SK-N-SH (cell line): ENCODE data around the gene SLC10A1. TPM values are rescaled to one million over a fixed set of nuclear protein-coding genes. Genes with fewer than 3 reads are reported as not detected.

ENCODE experiments used
- CTCF ChIA-PET: fragments of 300-600, 350-600 bp; formaldehyde crosslinking; extraction: SDS; loops from one replicate; lab custom pipeline; 2021; lab: Yijun Ruan, JAX
- POLR2A ChIA-PET: fragments of 350-600 bp; sonication (Branson Sonifier 250); formaldehyde crosslinking; extraction: SDS; loops from one replicate; lab custom pipeline; 2020; ENCODE audit warnings: antibody characterized with exemption, inconsistent platforms; lab: Yijun Ruan, JAX
- DNase-seq: peaks from one replicate; pipeline ENCODE4 v3.0.0; 2012
- H2AFZ ChIP-seq: fragments of 200-600 bp; sonication (generic); 2 replicates; pipeline ENCODE4 v1.8.1; 2016; ENCODE audit warnings: antibody characterized with exemption, mild to moderate bottlenecking, low read depth
- H3F3A ChIP-seq: fragments of 200-600 bp; sonication (generic); replicated peaks from 2 replicates; pipeline ENCODE3; 2016; ENCODE audit warnings: antibody characterized with exemption, mild to moderate bottlenecking; ENCODE audit not compliant: insufficient read depth
- H3K27ac ChIP-seq, 2 experiments: fragments of 200-500 bp in 1 of 2; fragments of 200-600 bp in 1 of 2; sonication (Bioruptor generic) in 1 of 2; sonication (generic), shearing (Covaris generic) in 1 of 2; 2 replicates each; pipeline versions ENCODE4 v1.5.1 to v1.6.1; 2014 to 2016; ENCODE audit warnings: low read depth in 2 of 2, inconsistent platforms in 1 of 2, low read length in 1 of 2, mild to moderate bottlenecking in 1 of 2, mixed read lengths in 1 of 2
- H3K27me3 ChIP-seq: fragments of 200-600 bp; sonication (generic), shearing (Covaris generic); 2 replicates; pipeline ENCODE4 v1.6.1; 2016; ENCODE audit warnings: mixed run types; ENCODE audit not compliant: insufficient read depth
- H3K36me3 ChIP-seq, 2 experiments: fragments of 200-500 bp in 1 of 2; fragments of 200-600 bp in 1 of 2; sonication (Bioruptor generic) in 1 of 2; sonication (generic) in 1 of 2; replicated peaks in 1 of 2; 2 replicates each; pipeline versions ENCODE3 to v1.5.1; 2014 to 2016; ENCODE audit warnings: low read length in 1 of 2, mild to moderate bottlenecking in 1 of 2; ENCODE audit not compliant: insufficient read depth in 2 of 2, control insufficient read depth in 1 of 2
- H3K4me1 ChIP-seq, 2 experiments: fragments of 200-500 bp in 1 of 2; fragments of 200-600 bp in 1 of 2; sonication (Bioruptor generic) in 1 of 2; sonication (generic), shearing (Covaris generic) in 1 of 2; 2 replicates each; pipeline versions ENCODE4 v1.5.1 to v1.6.1; 2014 to 2016; ENCODE audit warnings: low read depth in 1 of 2, low read length in 1 of 2, mixed run types in 1 of 2; ENCODE audit not compliant: insufficient read depth in 2 of 2, control insufficient read depth in 1 of 2
- H3K4me2 ChIP-seq: fragments of 200-600 bp; sonication (generic), shearing (Covaris generic); 2 replicates; pipeline ENCODE4 v1.6.1; 2017; ENCODE audit warnings: mixed run types
- H3K4me3 ChIP-seq, 2 experiments: fragments of 200-500 bp in 1 of 2; fragments of 200-600 bp in 1 of 2; sonication (Bioruptor generic) in 1 of 2; sonication (generic), shearing (Covaris generic) in 1 of 2; 2 replicates each; pipeline versions ENCODE4 v1.5.1 to v1.8.1; 2014 to 2016; ENCODE audit warnings: low read depth in 2 of 2, inconsistent platforms in 1 of 2, low read length in 1 of 2, mild to moderate bottlenecking in 1 of 2, mixed read lengths in 1 of 2, moderate library complexity in 1 of 2
- H3K79me2 ChIP-seq: fragments of 200-600 bp; sonication (generic); 2 replicates; pipeline ENCODE4 v1.8.1; 2017; ENCODE audit warnings: mild to moderate bottlenecking; ENCODE audit not compliant: insufficient read depth
- H3K9ac ChIP-seq: fragments of 200-600 bp; sonication (generic); 2 replicates; pipeline ENCODE4 v1.6.1; 2017; ENCODE audit warnings: mixed run types
- H3K9me2 ChIP-seq: fragments of 200-600 bp; sonication (generic); 2 replicates; pipeline ENCODE4 v1.6.1; 2017; ENCODE audit warnings: mixed run types
- H3K9me3 ChIP-seq: fragments of 200-600 bp; sonication (generic); 2 replicates; pipeline ENCODE4 v1.6.1; 2017; ENCODE audit warnings: mixed run types, mild to moderate bottlenecking, moderate library complexity
- H4K20me1 ChIP-seq: fragments of 200-600 bp; sonication (generic); 2 replicates; pipeline ENCODE4 v1.6.1; 2017; ENCODE audit warnings: mild to moderate bottlenecking, mixed run types; ENCODE audit not compliant: insufficient read depth
- ELF1 ChIP-seq: IDR thresholded peaks from 2 replicates; pipeline ENCODE4 v1.4.0; 2012
- EP300 ChIP-seq, 2 experiments: IDR thresholded peaks; 2 replicates each; pipeline versions ENCODE4 v1.4.0 to v1.6.1; 2012; ENCODE audit warnings: borderline replicate concordance in 1 of 2, low read depth in 1 of 2, low read length in 1 of 2
- EZH2phosphoT487 ChIP-seq: fragments of 200-600 bp; sonication (generic); IDR thresholded peaks from 2 replicates; pipeline ENCODE4 v1.6.1; 2017; ENCODE audit warnings: low read depth, mixed run types, mild to moderate bottlenecking, antibody characterized with exemption, moderate library complexity, borderline replicate concordance
- FOSL2 ChIP-seq: IDR thresholded peaks from 2 replicates; pipeline ENCODE4 v1.4.0; 2012; ENCODE audit warnings: low read depth, mild to moderate bottlenecking, moderate library complexity, borderline replicate concordance
- FOXJ3 ChIP-seq: sonication (generic); formaldehyde crosslinking; IDR thresholded peaks from 2 replicates; pipeline ENCODE4 v1.5.1; 2020; ENCODE audit warnings: mild to moderate bottlenecking, missing genetic modification reagents
- FOXM1 ChIP-seq: IDR thresholded peaks from 2 replicates; pipeline ENCODE4 v1.4.0; 2012; ENCODE audit warnings: low read depth, mild to moderate bottlenecking
- IRF3 ChIP-seq: fragments of 150-350 bp; IDR thresholded peaks from 2 replicates; pipeline ENCODE4 v1.6.1; 2016; ENCODE audit warnings: mild to moderate bottlenecking, low read depth, low read length
- MEF2A ChIP-seq: IDR thresholded peaks from 2 replicates; pipeline ENCODE4 v1.4.0; 2012; ENCODE audit warnings: low read depth, borderline replicate concordance
- NFIC ChIP-seq: IDR thresholded peaks from 2 replicates; pipeline ENCODE4 v1.4.0; 2012; ENCODE audit warnings: borderline replicate concordance
- NRF1 ChIP-seq: IDR thresholded peaks from 2 replicates; pipeline ENCODE4 v1.6.1; 2012; ENCODE audit warnings: low read depth, mild to moderate bottlenecking, low read length
- POLR2AphosphoS5 ChIP-seq: IDR thresholded peaks from 2 replicates; pipeline ENCODE4 v1.6.1; 2012; ENCODE audit warnings: low read depth, low read length
- RAD21 ChIP-seq: IDR thresholded peaks from 2 replicates; pipeline ENCODE4 v1.6.1; 2012; ENCODE audit warnings: mild to moderate bottlenecking, low read length
- TAF1 ChIP-seq: IDR thresholded peaks from 2 replicates; pipeline ENCODE4 v1.6.1; 2012; ENCODE audit warnings: low read depth, mild to moderate bottlenecking, low read length, moderate library complexity, borderline replicate concordance
- TCF12 ChIP-seq: IDR thresholded peaks from 2 replicates; pipeline ENCODE4 v1.4.0; 2012
- USF2 ChIP-seq: fragments of 150-350 bp; IDR thresholded peaks from 2 replicates; pipeline ENCODE4 v1.6.1; 2017; ENCODE audit warnings: antibody characterized with exemption, low read length, low read depth, borderline replicate concordance
- YY1 ChIP-seq: IDR thresholded peaks from 2 replicates; pipeline ENCODE4 v1.4.0; 2012; ENCODE audit warnings: low read depth, mild to moderate bottlenecking
- WGBS: methylation state at CpG from one replicate; pipeline ENCODE4 v1.1.6; 2017; ENCODE audit warnings: low lambda C conversion rate; 5-methylcytosine and 5-hydroxymethylcytosine counted together
- polyA plus RNA-seq, 3 experiments: library from polyadenylated mRNA; depleted of rRNA; stranded (reverse); fragments of >200 nt; gene quantifications; 2 replicates each; pipeline ENCODE4 v1.2.3, GENCODE V29; 2012
- TF ChIP-seq, protein P1 (sequence below): IDR thresholded peaks from 2 replicates; pipeline ENCODE4 v1.4.0; 2012; ENCODE audit warnings: low read depth, borderline replicate concordance

Gene SLC10A1
- polyA plus RNA-seq, 1 of the 3 experiments (the other 2 are of a cell fraction) = not detected

GRCh38 chr14:69779088-69779487, 18.0 kb downstream of the SLC10A1 start:
- H3K36me3 ChIP-seq = peaks cover 30 to 50% of the 10 kb centered on the region in 2 experiments
- CTCF ChIA-PET = interaction anchor here (0.6 kb wide), 1 partner anchor 92 kb away, joined by 3 read pairs; no protein-coding TSS in a partner anchor

DNA sequence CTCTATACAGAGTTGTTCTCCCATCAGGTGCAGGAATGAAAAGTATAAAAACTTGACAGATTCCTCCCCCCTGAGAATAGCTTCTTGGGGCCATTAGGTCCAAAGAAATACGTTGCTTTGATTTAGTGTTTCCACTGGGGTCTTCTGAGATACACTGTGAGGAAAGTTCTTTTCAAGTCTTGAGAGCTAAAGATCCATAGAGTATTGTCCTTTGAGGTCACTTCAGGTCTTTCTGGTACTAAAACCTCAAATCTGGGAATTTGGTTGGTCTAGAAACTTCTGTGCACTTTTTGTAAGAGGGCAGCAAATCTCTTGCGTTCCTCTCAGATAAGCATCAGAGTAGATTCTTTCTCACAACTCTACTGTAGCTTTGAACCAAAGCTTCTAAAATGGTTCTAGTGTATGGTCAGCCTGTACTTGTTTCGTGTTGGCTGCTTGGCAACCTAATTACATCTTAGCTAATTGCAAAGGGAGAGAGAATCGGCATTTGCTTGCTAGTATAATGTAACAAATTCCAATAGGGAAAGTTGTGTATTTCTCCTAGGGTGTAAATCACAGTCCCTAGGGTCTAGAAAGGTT, 20.1 kb downstream of the SLC10A1 start:
- peaks cover 48 to 67% of the 10 kb centered on the region in 2 experiments for H3K36me3 ChIP-seq

More at GRCh38 chr14:69779088-69779487, 18.0 kb downstream of the SLC10A1 start:
- Histone ChIP-seq H3K4me3 (no peak overlapping the region), H3K4me1 (no peaks in the 10 kb centered on the region), H4K20me1 (no peaks in the 10 kb centered on the region; the same call in 1 of the 2 replicates), H3K9me3 (no peaks in the 10 kb centered on the region), H3F3A (peaks cover 12% of the 10 kb centered on the region), H3K27ac (no peak overlapping the region), H3K9ac (no peak overlapping the region), H2AFZ (no peak overlapping the region), H3K4me2 (no peak overlapping the region), H3K79me2 (no peaks in the 10 kb centered on the region), H3K27me3 (no peaks in the 10 kb centered on the region), H3K9me2 (no peaks in the 10 kb centered on the region)
- POLR2A ChIA-PET = no interaction called here
- TF ChIP-seq FOXM1 (no peak), MEF2A (no peak), NRF1 (no peak), TCF12 (no peak), USF2 (no peak), FOSL2 (no peak), ELF1 (no peak), EZH2phosphoT487 (no peak), FOXJ3 (CRISPR knock-in tag) (no peak), TAF1 (no peak)
- TF ChIP-seq, protein P1, sequence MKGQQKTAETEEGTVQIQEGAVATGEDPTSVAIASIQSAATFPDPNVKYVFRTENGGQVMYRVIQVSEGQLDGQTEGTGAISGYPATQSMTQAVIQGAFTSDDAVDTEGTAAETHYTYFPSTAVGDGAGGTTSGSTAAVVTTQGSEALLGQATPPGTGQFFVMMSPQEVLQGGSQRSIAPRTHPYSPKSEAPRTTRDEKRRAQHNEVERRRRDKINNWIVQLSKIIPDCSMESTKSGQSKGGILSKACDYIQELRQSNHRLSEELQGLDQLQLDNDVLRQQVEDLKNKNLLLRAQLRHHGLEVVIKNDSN = no peak
- WGBS = 93% methylated on average over 2 of the region's 2 CpGs
- DNase-seq = no peak

More for the DNA sequence above, 20.1 kb downstream of the SLC10A1 start:
- no peaks in the 10 kb centered on the region for H3K27me3 ChIP-seq
- ChIA-PET POLR2A (interaction anchor here (1.8 kb wide), 1 partner anchor 10 kb away, joined by 13 read pairs; the partner anchor contains the start of gene SRSF5), CTCF (interaction anchor here (1.2 to 1.5 kb wide), 3 partner anchors 10 to 191 kb away, joined by 3 to 4 read pairs (median 3); no protein-coding TSS in a partner anchor)
- H3K4me3 ChIP-seq = no peak overlapping the region
- peaks cover 5% of the 10 kb centered on the region for H3K79me2 ChIP-seq
- H3K4me1 ChIP-seq = no peaks in the 10 kb centered on the region
- no peaks in the 10 kb centered on the region for H3K9me3 ChIP-seq
- no peak overlapping the region for H3K4me2 ChIP-seq
- 95% methylated on average over 4 of the region's 4 CpGs for WGBS
- no peak overlapping the region for H2AFZ ChIP-seq
- no peak overlapping the region for H3K9ac ChIP-seq
- H3K9me2 ChIP-seq = no peaks in the 10 kb centered on the region
- peaks cover 23% of the 10 kb centered on the region for H3F3A ChIP-seq
- DNase-seq = no peak
- no peaks in the 10 kb centered on the region; the same call in 1 of the 2 replicates for H4K20me1 ChIP-seq
- no peak for TF ChIP-seq MEF2A
- no peak for TF ChIP-seq EP300 (IDR thresholded peaks at IDR 0.05; ENCODE audit: borderline replicate concordance in 1 of 2, low read depth in 1 of 2, low read length in 1 of 2)
- TF ChIP-seq FOXM1 = no peak
- TF ChIP-seq YY1 = no peak
- no peak for TF ChIP-seq IRF3
- no peak for TF ChIP-seq NFIC
- TF ChIP-seq RAD21 = no peak
- no peak; the same call in 1 of the 2 replicates for TF ChIP-seq POLR2AphosphoS5
- H3K27ac ChIP-seq = no peak overlapping the region
